Measurements from ENCODE around the gene OR4F6.

GRCh38 chr15:101801048-101801447 is 2.3 kb upstream of the OR4F6 start:
- TF ChIP-seq, protein P1, sequence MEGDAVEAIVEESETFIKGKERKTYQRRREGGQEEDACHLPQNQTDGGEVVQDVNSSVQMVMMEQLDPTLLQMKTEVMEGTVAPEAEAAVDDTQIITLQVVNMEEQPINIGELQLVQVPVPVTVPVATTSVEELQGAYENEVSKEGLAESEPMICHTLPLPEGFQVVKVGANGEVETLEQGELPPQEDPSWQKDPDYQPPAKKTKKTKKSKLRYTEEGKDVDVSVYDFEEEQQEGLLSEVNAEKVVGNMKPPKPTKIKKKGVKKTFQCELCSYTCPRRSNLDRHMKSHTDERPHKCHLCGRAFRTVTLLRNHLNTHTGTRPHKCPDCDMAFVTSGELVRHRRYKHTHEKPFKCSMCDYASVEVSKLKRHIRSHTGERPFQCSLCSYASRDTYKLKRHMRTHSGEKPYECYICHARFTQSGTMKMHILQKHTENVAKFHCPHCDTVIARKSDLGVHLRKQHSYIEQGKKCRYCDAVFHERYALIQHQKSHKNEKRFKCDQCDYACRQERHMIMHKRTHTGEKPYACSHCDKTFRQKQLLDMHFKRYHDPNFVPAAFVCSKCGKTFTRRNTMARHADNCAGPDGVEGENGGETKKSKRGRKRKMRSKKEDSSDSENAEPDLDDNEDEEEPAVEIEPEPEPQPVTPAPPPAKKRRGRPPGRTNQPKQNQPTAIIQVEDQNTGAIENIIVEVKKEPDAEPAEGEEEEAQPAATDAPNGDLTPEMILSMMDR (IDR thresholded peaks at IDR 0.05): no peak
- TF ChIP-seq POLR2A (IDR thresholded peaks at IDR 0.05): no peak
